Mononuclear cell (primary cell): ENCODE results near the gene TECPR1. TPM values are rescaled to one million over a fixed set of nuclear protein-coding genes. Genes with fewer than 3 reads are reported as not detected.

ENCODE experiments used
- H3K27me3 ChIP-seq: 2 replicates; pipeline ENCODE4 v1.6.0; 2011; ENCODE audit warnings: low read length, control low read depth; ENCODE audit not compliant: insufficient read depth
- H3K4me1 ChIP-seq: 2 replicates; pipeline ENCODE4 v1.5.1; 2011; ENCODE audit warnings: mild to moderate bottlenecking, low read length, control low read depth; ENCODE audit not compliant: insufficient read depth
- H3K4me3 ChIP-seq: 2 replicates; pipeline ENCODE4 v1.5.1; 2011; ENCODE audit warnings: mild to moderate bottlenecking, low read length, moderate library complexity
- H3K9me3 ChIP-seq: 2 replicates; pipeline ENCODE4 v1.5.1; 2011; ENCODE audit warnings: low read depth, mild to moderate bottlenecking, control low read depth, low read length
- total RNA-seq: library from RNA; depleted of rRNA; stranded (reverse); fragments of >200 nt; gene quantifications from one replicate; pipeline ENCODE4 v1.2.3, GENCODE V29; 2012

TECPR1 gene
- total RNA-seq, 1 donor: 29.8 TPM

DNA sequence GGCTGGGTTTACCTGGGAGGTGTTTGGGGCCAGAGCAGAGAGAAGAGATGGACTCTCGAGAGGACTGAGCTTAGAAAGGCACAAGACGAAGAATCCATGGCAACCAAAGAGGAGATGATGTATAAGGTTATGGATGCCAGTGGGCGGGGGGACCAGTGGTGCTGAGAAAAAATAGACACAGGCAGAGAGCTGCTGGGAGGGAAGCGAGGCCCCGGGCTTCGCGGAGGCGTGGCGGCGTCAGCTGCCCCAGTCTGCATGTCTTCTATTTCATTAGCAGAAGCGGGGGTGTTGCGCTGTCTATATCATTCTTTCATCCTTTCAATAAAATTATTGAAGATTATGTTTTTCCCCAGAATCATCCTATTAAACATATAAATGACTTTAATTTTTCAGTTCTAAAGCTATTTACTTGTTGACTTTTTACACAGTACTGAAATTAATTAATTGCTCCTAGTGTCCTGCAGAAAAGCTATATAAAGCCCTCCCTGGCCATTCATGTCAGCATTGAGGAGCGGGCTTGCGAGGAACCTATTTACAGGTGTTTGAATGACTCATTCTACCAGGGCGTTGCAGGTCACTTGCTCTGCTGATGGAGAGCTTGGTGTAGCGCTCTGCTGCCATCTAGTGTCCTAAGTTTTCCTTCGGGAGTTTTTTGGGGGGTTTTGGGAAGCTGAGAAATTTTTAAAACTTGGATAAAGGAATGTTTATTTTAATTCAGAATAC is 83.7 kb downstream of the TECPR1 start:
- H3K4me3 ChIP-seq: no peak overlapping the region
- H3K4me1 ChIP-seq: peaks cover under 1% of the 10 kb centered on the region
- no peaks in the 10 kb centered on the region for H3K9me3 ChIP-seq
- no peaks in the 10 kb centered on the region for H3K27me3 ChIP-seq

DNA sequence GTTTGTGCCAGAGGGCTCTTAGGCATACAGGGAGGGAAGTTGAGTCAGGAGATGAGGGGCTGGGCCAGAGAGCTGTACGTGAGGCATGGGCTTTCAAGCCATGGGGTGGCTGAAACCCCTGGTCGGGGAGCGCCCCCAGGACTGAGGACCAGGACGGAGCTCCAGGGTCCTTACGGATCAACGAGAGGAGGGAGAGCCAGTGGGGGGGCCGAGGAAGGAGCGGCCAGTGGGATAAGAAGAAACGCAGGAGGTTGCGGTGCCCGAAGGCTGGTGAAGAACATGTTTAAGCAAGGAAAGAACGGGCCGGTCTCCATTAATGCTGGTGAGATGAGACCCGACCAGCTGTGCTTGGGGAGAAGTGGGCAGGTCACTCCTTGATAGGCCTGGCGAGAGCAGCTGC is 84.4 kb downstream of the TECPR1 start:
- H3K4me3 ChIP-seq: no peak overlapping the region
- H3K27me3 ChIP-seq: no peaks in the 10 kb centered on the region
- peaks cover 7% of the 10 kb centered on the region for H3K4me1 ChIP-seq
- H3K9me3 ChIP-seq: no peaks in the 10 kb centered on the region

DNA sequence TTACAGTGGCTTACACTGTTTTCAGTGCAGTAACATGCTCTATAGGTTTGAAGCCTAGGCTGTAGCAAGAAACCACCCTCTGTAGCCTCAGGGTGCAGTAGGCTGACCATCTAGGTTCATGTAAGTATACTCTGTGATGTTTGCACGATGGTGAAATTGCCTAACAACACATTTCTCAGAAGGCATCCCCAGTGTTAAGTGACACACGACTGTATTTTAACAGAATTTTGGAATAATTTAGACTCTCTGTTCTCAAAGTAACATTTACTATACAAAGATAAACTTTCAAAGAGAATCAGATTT is 85.4 kb downstream of the TECPR1 start:
- H3K27me3 ChIP-seq: peaks cover 2% of the 10 kb centered on the region
- peaks cover 11% of the 10 kb centered on the region for H3K4me1 ChIP-seq
- H3K4me3 ChIP-seq: no peak overlapping the region
- H3K9me3 ChIP-seq: no peaks in the 10 kb centered on the region

DNA sequence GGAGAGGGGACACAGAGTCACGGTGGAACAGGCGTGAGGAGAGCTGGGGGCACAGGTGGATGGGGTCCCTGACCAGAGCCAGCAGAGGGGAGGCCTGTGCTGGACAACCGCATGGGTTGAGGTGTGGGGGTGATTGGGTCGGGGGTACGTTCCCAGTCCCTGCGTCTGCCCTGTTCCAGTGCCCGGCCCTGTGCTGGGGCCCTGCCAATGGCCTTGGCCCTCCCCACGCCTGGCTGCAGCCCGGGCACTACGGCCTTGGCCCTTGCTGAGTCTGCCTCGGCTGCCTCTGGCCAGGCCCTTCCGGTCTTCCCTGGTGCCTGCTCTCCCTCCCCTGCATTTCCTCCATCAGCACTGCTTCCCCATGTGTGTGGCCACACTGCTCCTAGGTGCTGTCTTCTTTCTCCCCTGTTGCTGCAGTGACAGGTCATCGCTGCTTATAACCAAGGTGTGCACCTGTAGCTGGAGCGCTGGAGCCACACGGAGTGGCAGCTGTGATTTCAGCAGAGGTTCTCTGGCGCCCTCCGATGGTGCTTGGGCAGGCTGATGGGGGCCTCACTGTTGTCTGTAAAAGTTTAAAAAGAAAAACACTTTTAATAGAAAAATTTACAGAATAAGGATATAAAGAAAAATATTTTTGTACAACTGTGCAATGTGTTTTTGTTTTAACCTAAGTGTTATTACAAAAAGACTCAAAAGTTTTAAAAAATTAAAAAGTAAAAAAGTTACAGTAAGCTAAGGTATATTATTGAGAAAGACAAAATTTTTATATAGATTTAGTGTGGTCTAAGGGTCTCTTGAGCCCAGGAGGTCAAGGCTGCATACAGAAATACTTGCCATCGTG is 86.0 kb downstream of the TECPR1 start:
- no peak overlapping the region for H3K4me3 ChIP-seq
- no peaks in the 10 kb centered on the region for H3K9me3 ChIP-seq
- peaks cover 4% of the 10 kb centered on the region for H3K27me3 ChIP-seq
- peaks cover 11% of the 10 kb centered on the region for H3K4me1 ChIP-seq

Other genes starting within 250 kb of the TECPR1 start
- 26.4 TPM for gene LMTK2, start 145.4 kb downstream of the TECPR1 start, total RNA-seq
- not detected for gene BHLHA15, start 40.8 kb downstream of the TECPR1 start, total RNA-seq
- gene BRI3, start 29.5 kb upstream of the TECPR1 start, total RNA-seq: 38.8 TPM
- 0.31 TPM for gene BAIAP2L1, start 148.9 kb upstream of the TECPR1 start, total RNA-seq